ENCODE data around the gene VSTM5. TPM values are rescaled to one million over a fixed set of nuclear protein-coding genes. Genes with fewer than 3 reads are reported as not detected.

Gene VSTM5, protein sequence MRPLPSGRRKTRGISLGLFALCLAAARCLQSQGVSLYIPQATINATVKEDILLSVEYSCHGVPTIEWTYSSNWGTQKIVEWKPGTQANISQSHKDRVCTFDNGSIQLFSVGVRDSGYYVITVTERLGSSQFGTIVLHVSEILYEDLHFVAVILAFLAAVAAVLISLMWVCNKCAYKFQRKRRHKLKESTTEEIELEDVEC
- 0.13 and 0.22 TPM in 2 replicates for total RNA-seq (2021; fragmentation: NEBNext Ultra II Directional; extraction: Animal tissue kit (Norgen Biotek cat#: 25700))
- polyA plus RNA-seq (2011; rRNA removed): 0.42 and 0.70 TPM in 2 replicates
- polyA plus RNA-seq (2011; cell fraction: cytosol; rRNA removed): 0.57 TPM
- 0.66 TPM for polyA plus RNA-seq (2011; cell fraction: nucleus; rRNA removed)
- 0.33 to 0.78 TPM (median 0.47 TPM) in 4 replicates for polyA plus RNA-seq (2012, experiment 1 of 2)
- polyA plus RNA-seq (2012, experiment 2 of 2): 0.24 TPM
- 0.30 TPM for polyA plus RNA-seq (2013, experiment 1 of 2)
- 0.31 TPM for polyA plus RNA-seq (2013, experiment 2 of 2)
- polyA minus RNA-seq (2011; rRNA and poly(A)+ RNA removed): 0.80 and 1.0 TPM in 2 replicates
- 0.59 TPM for polyA minus RNA-seq (2011; cell fraction: cytosol; rRNA and poly(A)+ RNA removed)
- polyA minus RNA-seq (2011; cell fraction: nucleus; rRNA and poly(A)+ RNA removed): 1.1 TPM
- long read RNA-seq, experiment 1: 0 reads
- long read RNA-seq, experiment 2, partial matches to known transcripts: 0 of 2 reads
- long read RNA-seq, experiment 2, other reads (novel, unspliced or antisense): 1 of 2 reads

DNA sequence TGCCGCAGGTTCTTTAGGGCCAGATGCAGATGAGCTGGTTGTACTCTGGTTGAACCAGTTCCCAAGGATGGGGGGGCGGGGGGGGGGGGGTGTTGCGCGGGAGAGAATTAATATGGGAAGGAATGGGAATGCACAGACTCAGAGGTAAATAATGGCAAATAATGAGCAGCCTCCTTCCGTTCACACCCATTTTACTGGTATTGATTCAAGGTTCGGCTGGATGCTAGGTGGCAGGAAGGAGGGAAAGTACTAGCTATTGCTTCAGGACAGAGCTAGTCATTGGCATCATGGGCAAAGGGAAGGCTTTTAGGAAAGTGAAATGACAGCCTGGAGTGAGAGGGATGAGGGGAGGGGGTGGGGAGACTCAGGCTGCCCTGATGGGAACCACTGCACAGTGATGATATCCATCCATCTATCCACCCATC is at the start of gene VSTM5:
Gene VSTM5, minus strand, starts transcription at position 25 of the 425 bp plus-strand sequence. CDS start 116 bp downstream, outside the sequence.
- Histone ChIP-seq H3K4me3 (ENCODE audit: extremely low read depth in 1 of 4, insufficient read depth in 2 of 4, low read depth in 3 of 4, low read length in 4 of 4) (peak within 1 kb of the TSS; percentile 23 to 58 (median 27)), H2AFZ (ENCODE audit: low read length) (peak within 1 kb of the TSS; percentile 80; the same call in 1 of the 2 replicates), H4K91ac (replicated peaks; ENCODE audit: insufficient read length, low read length) (no peak within 1 kb of the TSS), H2BK20ac (ENCODE audit: low read length) (no peak within 1 kb of the TSS; the same call in 1 of the 2 replicates), H3K79me2 (ENCODE audit: control insufficient read depth in 1 of 2, insufficient read depth in 2 of 2, low read length in 2 of 2) (no peaks in the 10 kb centered on the region), H3K27ac (ENCODE audit: low read depth, low read length) (no peak within 1 kb of the TSS), H3K36me3 (ENCODE audit: control insufficient read depth in 2 of 4, insufficient read depth in 4 of 4, low read length in 3 of 4) (no peaks in the 10 kb centered on the region), H3K18ac (ENCODE audit: extremely low read depth, low read length) (peak within 1 kb of the TSS; percentile 13; the same call in 1 of the 2 replicates), H3K56ac (replicated peaks; ENCODE audit: insufficient read length, low read depth, low read length) (no peak within 1 kb of the TSS), H3K9me3 (ENCODE audit: insufficient read depth in 2 of 2, low read depth in 1 of 2, low read length in 1 of 2) (no peaks in the 10 kb centered on the region), H4K8ac (ENCODE audit: extremely low read depth, insufficient read depth, low read length) (peak within 1 kb of the TSS; percentile 88), H3K79me1 (ENCODE audit: low read depth, low read length) (no peaks in the 10 kb centered on the region), H2BK5ac (ENCODE audit: low read depth, low read length) (no peak within 1 kb of the TSS), H2BK120ac (replicated peaks; ENCODE audit: low read depth, low read length) (no peak within 1 kb of the TSS), H3K9ac (replicated peaks in 1 of 4; ENCODE audit: extremely low read depth in 1 of 4, low read depth in 3 of 4, low read length in 3 of 4) (no peak within 1 kb of the TSS), H3K27me3 (replicated peaks in 1 of 4; ENCODE audit: control insufficient read depth in 3 of 4, extremely low read depth in 1 of 4, insufficient read depth in 3 of 4, low read length in 3 of 4) (no peaks in the 10 kb centered on the region; a peak in 2 of 7 replicates), H2BK12ac (ENCODE audit: low read depth, low read length) (no peak within 1 kb of the TSS), H3K23ac (ENCODE audit: insufficient read length) (no peak within 1 kb of the TSS), H3K14ac (ENCODE audit: insufficient read length) (no peak within 1 kb of the TSS), H3K23me2 (ENCODE audit: low read depth, low read length) (0 out of 2 replicates have a peak, but pooled peaks cover 3% of the 10 kb centered on the region), H4K5ac (ENCODE audit: insufficient read length, low read depth, low read length) (no peak within 1 kb of the TSS), H3K4me2 (ENCODE audit: insufficient read depth in 1 of 2, low read depth in 2 of 2, low read length in 2 of 2) (peak within 1 kb of the TSS; percentile 51 to 56; a peak in 3 of 4 replicates), H2AK5ac (ENCODE audit: low read depth, low read length) (no peak within 1 kb of the TSS), H3K4ac (replicated peaks; ENCODE audit: insufficient read length, low read depth, low read length) (no peak within 1 kb of the TSS), H3K4me1 (replicated peaks in 1 of 4; ENCODE audit: control insufficient read depth in 3 of 4, insufficient read depth in 4 of 4, low read length in 3 of 4) (peaks cover 0 to 3% (median 2%) of the 10 kb centered on the region in 4 experiments; a peak in 3 of 7 replicates), H4K20me1 (replicated peaks in 1 of 2; ENCODE audit: control insufficient read depth in 1 of 2, insufficient read depth in 2 of 2, low read length in 2 of 2) (no peaks in the 10 kb centered on the region), H2BK15ac (ENCODE audit: low read length) (no peak within 1 kb of the TSS)
- ChIA-PET POLR2A (ENCODE audit: partially characterized antibody) (interaction anchor here (0.6 to 1.5 kb wide), 3 partner anchors 9 to 813 kb away, joined by 3 to 5 read pairs (median 3); no protein-coding TSS in a partner anchor), CTCF (ENCODE audit: partially characterized antibody) (interaction anchor here (0.5 to 1.4 kb wide), 3 partner anchors 15 to 68 kb away, joined by 3 to 4 read pairs (median 3); no protein-coding TSS in a partner anchor)
- DNase-seq (ENCODE audit: low read depth in 1 of 2, low spot score in 2 of 2) (no peak), FAIRE-seq (no peak)
- 64% methylated on average over 5 of the region's 6 CpGs; no CpG with 5 or more reads in 1 of the 2 experiments for WGBS, 2 experiments (ENCODE audit: extremely low coverage in 1 of 2, insufficient coverage in 1 of 2, insufficient read length in 1 of 2, insufficient replicate concordance in 2 of 2, low coverage in 1 of 2, low lambda C conversion rate in 2 of 2, missing lambda C conversion rate in 1 of 2)
- TF ChIP-seq EP300 (IDR thresholded peaks at IDR 0.05; ENCODE audit: borderline replicate concordance in 1 of 2, low read depth in 2 of 2, low read length in 2 of 2) (no peak), SP4 (IDR thresholded peaks at IDR 0.05; ENCODE audit: low read length) (no peak), CEBPB (IDR thresholded peaks at IDR 0.05; ENCODE audit: low read depth, low read length) (no peak), ZNF274 (IDR thresholded peaks at IDR 0.05; ENCODE audit: borderline replicate concordance, extremely low read depth, low read length) (no peak), RAD21 (IDR thresholded peaks at IDR 0.05 in 1 of 2, conservative IDR thresholded peaks at IDR 0.05 in 1 of 2; ENCODE audit: low read depth in 2 of 2, low read length in 2 of 2) (no peak), SRF (IDR thresholded peaks at IDR 0.05; ENCODE audit: low read depth, low read length) (no peak), SP2 (IDR thresholded peaks at IDR 0.05; ENCODE audit: low read length) (no peak), CHD1 (IDR thresholded peaks at IDR 0.05; ENCODE audit: low read depth, low read length) (no peak), GABPA (IDR thresholded peaks at IDR 0.05; ENCODE audit: borderline replicate concordance, insufficient read depth, low read length) (no peak), SP1 (IDR thresholded peaks at IDR 0.05; ENCODE audit: low read depth, low read length) (no peak)
